ENCODE results near the gene DTNA. TPM values are rescaled to one million over a fixed set of nuclear protein-coding genes. Genes with fewer than 3 reads are reported as not detected.

Gene DTNA
- total RNA-seq, 4 donors from 2014 or later = 81.0 to 236 (median 119) TPM

- Histone ChIP-seq H3K4me1 (peaks cover 7 to 13% of the 10 kb centered on the region in 2 donors), H3K36me3 (no peaks in the 10 kb centered on the region), H3K27ac (no peak overlapping the region), H3K27me3 (no peaks in the 10 kb centered on the region), H3K4me3 (replicated peaks in 1 of 3) (no peak overlapping the region), H3K9me3 (no peaks in the 10 kb centered on the region)
- TF ChIP-seq POLR2A (IDR thresholded peaks at IDR 0.05) = no peak
- TF ChIP-seq CTCF (IDR thresholded peaks at IDR 0.05) = no peak
- WGBS, 2 donors = 88 to 94% methylated on average over 2 of the region's 2 CpGs
- DNase-seq = no peak
- intact Hi-C loops (cut with DNase I) = no loop called here
These were observed 91.7 kb downstream of the DTNA start for GRCh38 chr18:34801774-34802173.

DNA sequence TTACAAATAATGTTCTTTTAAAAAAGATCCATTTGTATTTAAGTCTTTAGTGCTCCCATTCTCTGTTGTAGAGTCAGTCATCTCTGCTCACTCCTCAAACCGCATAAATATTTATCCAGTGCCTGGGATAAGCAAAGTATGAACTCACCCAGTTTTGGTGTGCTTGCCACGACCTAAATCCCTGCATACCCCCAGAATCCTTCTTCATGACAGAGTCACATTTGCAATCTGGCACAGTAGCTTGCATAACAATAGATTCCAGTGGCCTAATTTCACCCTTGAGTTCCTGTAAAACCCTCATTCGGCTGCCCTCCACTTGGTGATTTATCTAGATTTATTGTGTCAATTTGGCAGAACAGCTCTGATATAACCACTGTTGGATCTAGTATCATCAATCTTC, 92.9 kb downstream of the DTNA start:
- TF ChIP-seq POLR2A (IDR thresholded peaks at IDR 0.05) = no peak
- no peak for TF ChIP-seq CTCF (IDR thresholded peaks at IDR 0.05)
- no peak overlapping the region for H3K4me3 ChIP-seq (replicated peaks in 1 of 3)
- H3K27me3 ChIP-seq = no peaks in the 10 kb centered on the region
- WGBS, 2 donors = 53 to 54% methylated on average over 3 of the region's 3 CpGs
- peaks cover 15 to 23% of the 10 kb centered on the region in 2 donors for H3K4me1 ChIP-seq
- DNase-seq = no peak
- no peaks in the 10 kb centered on the region for H3K36me3 ChIP-seq
- no peaks in the 10 kb centered on the region for H3K9me3 ChIP-seq
- intact Hi-C loops (cut with DNase I) = no loop called here
- H3K27ac ChIP-seq = peak overlapping the region in 1 of 3 donors; percentile 24

DNA sequence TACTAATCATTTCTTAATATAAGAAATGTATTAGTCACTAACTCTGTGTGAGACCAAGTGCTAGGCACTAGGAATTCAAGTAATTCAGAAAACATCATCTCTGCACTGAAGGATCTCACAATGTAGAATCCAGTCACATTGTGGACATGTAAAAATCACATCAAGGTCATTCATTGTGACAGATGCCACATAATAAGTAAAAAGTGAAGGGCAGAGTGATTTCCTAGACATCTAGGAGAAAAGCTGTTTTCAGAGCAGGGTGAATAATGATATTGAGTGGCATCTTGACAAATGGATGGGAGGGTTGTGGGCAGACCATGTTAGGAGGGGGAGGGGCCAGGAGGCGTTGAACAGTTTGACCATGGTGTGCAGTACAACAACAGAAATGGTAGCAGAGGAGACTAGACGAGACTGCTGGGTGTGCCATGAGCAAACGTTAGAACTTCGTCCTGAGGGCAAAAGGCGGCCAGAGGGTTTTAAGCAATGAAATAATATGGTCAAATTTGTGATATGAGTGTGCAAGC, 93.8 kb downstream of the DTNA start:
- TF ChIP-seq POLR2A (IDR thresholded peaks at IDR 0.05) (no peak), CTCF (IDR thresholded peaks at IDR 0.05) (no peak)
- H3K36me3 ChIP-seq = no peaks in the 10 kb centered on the region
- no peaks in the 10 kb centered on the region for H3K9me3 ChIP-seq
- no peaks in the 10 kb centered on the region for H3K27me3 ChIP-seq
- intact Hi-C loops (cut with DNase I) = no loop called here
- 77 to 92% methylated on average over 5 of the region's 5 CpGs for WGBS, 2 donors
- DNase-seq = no peak
- H3K27ac ChIP-seq = peak overlapping the region in 1 of 3 donors; percentile 24
- peaks cover 17 to 26% of the 10 kb centered on the region in 2 donors for H3K4me1 ChIP-seq
- H3K4me3 ChIP-seq (replicated peaks in 1 of 3) = no peak overlapping the region

GRCh38 chr18:34805103-34805877, 95.2 kb downstream of the DTNA start:
- Histone ChIP-seq H3K36me3 (no peaks in the 10 kb centered on the region), H3K27me3 (no peaks in the 10 kb centered on the region), H3K27ac (peak overlapping the region in 2 of 3 donors; percentile 15 to 59), H3K9me3 (no peaks in the 10 kb centered on the region), H3K4me1 (peaks cover 25 to 37% of the 10 kb centered on the region in 2 donors), H3K4me3 (replicated peaks in 1 of 3) (no peak overlapping the region)
- TF ChIP-seq CTCF (IDR thresholded peaks at IDR 0.05) (no peak), POLR2A (IDR thresholded peaks at IDR 0.05) (no peak)
- DNase-seq = no peak
- intact Hi-C loops (cut with DNase I) = no loop called here
- 65 to 77% methylated on average over 7 of the region's 7 CpGs for WGBS, 2 donors

GRCh38 chr18:34805878-34806351, 95.8 kb downstream of the DTNA start:
- Histone ChIP-seq H3K36me3 (no peaks in the 10 kb centered on the region), H3K4me3 (replicated peaks in 1 of 3) (no peak overlapping the region), H3K9me3 (no peaks in the 10 kb centered on the region), H3K4me1 (peaks cover 27 to 40% of the 10 kb centered on the region in 2 donors), H3K27ac (peak overlapping the region; percentile 39 to 88 (median 61)), H3K27me3 (no peaks in the 10 kb centered on the region)
- DNase-seq = no peak
- intact Hi-C loops (cut with DNase I) = no loop called here
- no peak for TF ChIP-seq CTCF (IDR thresholded peaks at IDR 0.05)
- TF ChIP-seq POLR2A (IDR thresholded peaks at IDR 0.05) = no peak

Measured in thyroid gland (tissue), 4 donors.